Endothelial cell of hepatic sinusoid (primary cell): Measurements from ENCODE around the gene HMGCS2.

ENCODE experiments used
- in situ Hi-C: cut with HindIII; loops from 2 replicates; pipeline ENCODE4 v1.10.0; 2017; ENCODE audit warnings: low sequenced_read_pairs

The HMGCS2 gene

GRCh38 chr1:119703666-119704450 is 64.8 kb downstream of the HMGCS2 start:
- in situ Hi-C loops, result no loop called here

GRCh38 chr1:119702384-119702783 is 66.3 kb downstream of the HMGCS2 start:
- in situ Hi-C loops, result no loop called here

GRCh38 chr1:119701659-119702058 is 67.0 kb downstream of the HMGCS2 start:
- in situ Hi-C loops, result no loop called here

- in situ Hi-C loops, result no loop called here
Measured at GRCh38 chr1:119700326-119700725, 68.4 kb downstream of the HMGCS2 start.
